Hematopoietic multipotent progenitor cell treated with erythropoietin and hydrocortisone succinate and interleukin-3 and kit ligand, for 6 days (in vitro differentiated cells): ENCODE results near the gene HDAC11.
A peak's percentile ranks its signal among the peaks of the same experiment; 100 is the strongest.
"Not testable (repeated sequence)": the region's sequence is repeated elsewhere in the genome, so short reads cannot be mapped to it uniquely, and the experiment has no call there.

Experiments used
- DNase-seq: peaks from one replicate; pipeline ENCODE4 v3.0.0-alpha.2; 2015

HDAC11 gene

DNA sequence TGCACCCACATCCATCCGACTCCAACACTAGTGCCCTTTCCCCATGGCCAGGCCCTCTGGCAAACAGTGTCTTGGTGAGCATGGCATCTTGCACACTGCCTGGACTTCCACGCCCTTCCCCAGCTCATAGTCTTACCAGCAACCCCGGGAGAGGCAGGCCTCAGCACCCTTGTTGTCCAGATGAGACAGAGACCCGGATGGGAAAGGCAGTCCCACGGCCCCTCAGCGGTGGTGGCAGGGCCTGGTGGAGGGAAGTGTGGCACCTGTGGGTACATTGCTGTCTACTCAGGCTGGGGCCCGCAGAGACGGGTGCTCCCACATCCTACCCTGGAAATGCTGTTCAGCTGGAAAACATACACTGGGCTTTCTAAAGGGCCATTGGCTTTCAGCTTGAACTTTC lies 28.4 kb downstream of the HDAC11 start:
- DNase-seq = no peak

DNA sequence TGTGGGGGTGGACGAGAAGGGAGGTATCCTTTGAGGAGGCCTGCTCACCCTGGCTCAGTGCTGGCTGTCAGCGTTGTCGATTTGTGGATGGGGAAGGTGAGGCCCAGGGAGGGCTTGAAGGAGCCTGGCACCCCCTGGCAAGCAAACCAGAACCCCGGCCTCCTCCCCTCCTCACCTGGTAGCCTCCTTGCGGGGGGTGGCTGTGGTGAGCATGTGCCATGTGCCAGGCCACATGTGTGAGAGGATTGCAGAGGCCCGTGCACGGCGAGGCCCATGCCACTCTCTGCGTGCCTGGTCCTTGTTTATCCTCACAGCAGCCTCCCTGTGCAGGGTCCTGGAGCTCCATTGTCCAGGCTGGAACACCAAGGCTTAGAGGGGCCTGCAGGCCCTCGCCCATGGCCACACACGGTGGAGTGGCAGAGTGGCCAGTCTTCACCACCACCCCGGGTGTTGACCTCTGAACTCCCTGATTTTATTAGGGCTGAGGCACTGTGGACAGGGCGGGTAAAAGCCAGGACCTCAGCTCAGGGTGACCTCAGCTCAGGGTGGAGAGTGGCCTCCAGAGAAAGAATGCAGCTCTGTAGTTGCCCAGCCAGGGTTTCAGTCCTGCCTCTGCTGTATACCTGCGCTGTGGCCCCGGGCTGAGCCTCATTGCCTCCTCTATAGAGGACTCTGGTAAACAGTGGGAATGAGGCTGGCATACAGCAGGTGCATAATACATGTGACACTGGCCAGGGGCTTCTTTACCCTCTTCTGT lies 29.1 kb downstream of the HDAC11 start:
- no peak for DNase-seq

DNA sequence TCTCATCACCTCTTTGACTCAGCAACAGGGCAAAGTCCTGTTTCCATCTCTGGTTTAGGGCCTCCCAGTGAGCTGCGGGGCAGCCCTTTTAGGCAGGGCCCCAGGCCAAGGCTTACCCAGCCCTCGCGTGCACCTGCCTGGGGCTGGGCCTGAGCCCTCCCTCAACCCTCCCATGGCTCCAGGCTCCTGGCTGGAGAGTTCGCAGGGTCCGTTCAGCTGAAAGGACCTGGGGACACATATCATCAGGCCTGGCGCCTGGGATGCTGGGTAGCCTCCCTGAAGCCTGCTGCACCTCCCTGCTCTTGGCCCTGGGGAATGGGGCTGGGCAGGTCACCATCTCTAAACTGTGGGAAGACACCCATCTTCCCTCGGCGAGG lies 29.7 kb downstream of the HDAC11 start:
- no peak for DNase-seq

DNA sequence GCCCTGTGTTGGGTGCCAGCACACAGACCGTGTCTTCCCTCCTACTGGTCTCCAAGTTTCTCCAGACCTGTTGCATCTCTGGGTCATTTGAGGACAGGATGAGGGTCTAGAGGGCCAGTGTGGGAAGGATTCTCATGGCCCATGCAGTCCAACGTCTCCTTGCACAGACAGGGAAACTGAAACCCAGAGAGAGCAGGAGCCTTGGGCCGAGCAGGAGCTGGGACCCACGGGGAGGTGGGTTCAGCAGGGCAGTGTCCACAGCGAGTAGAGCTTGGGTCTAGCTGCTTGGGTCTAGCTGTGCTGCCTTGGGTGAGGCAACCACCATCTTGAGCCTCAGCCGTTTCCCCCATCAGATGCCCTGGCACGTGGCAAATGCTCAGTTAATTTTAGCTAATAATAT lies 32.3 kb downstream of the HDAC11 start:
- DNase-seq = no peak

DNA sequence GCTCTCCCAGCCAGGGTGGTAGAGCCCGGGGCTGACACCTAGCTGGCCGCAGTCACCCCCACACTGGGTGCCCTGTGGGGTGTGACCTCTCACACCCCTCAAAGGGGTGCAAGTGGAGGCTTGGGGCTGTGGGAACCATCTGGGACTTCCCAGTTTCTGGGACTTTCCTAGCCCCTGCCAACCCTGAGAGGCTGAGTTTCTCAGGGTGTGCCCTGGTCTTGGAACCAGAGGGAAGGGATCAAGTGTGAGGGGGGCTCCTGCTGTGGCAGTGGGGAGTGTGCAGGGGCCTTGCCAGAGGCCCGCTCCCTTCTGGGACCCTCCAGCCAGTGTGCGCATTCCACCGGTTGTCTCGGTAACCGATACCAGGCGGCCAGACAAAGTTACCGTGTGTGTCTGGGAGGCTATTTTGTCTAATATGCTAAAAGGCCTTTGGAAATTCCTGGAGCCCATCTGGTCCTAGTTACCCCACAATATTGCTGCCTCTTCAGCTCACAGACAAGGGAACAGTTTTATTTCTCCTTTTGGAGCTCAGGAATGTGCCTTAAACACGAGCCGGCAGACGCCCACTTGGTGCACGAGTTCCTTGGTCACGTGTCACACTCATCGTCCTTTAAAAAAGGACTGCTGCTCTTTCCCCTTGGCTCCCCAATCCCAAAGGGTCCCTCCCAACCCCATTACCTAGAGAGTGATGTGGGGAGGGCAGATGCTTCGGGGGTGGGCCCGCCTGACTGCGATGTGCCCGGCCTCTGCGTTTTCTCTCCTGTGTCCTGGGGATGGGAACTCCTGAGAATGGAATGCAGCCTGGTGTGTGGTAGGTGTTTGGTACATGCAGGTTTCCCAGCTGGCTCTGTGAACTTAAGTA lies 33.2 kb downstream of the HDAC11 start:
- DNase-seq = no peak

DNA sequence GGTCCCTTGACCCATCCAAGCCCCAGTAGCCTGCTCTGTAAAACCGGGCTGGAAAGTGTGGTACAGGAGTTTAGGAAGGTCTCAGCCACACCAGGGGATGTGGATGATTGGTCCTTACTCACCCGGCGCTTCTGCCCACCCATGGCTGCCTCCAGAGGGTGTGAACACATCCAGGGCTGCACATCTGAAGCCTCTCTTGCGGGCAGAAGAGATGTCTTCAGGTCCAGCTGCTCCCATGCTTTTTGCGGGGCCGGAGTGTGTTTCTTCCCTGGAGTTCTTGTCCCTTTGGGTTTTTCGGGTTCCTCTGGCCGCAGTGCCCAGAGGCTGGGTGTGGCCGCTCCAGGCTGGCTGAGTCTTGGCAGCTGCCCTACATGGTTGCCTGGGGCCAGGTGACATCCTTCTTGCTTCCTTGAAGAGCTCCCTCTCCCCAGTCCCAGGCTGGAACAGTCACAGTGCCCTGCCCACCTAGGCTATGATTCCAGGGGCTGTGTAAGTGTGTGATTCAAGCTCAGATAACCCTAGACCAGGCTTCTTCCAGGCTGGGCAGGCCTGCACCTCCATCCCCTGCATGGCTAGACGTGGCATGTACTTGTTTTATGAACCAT lies 33.9 kb downstream of the HDAC11 start:
- no peak for DNase-seq

DNA sequence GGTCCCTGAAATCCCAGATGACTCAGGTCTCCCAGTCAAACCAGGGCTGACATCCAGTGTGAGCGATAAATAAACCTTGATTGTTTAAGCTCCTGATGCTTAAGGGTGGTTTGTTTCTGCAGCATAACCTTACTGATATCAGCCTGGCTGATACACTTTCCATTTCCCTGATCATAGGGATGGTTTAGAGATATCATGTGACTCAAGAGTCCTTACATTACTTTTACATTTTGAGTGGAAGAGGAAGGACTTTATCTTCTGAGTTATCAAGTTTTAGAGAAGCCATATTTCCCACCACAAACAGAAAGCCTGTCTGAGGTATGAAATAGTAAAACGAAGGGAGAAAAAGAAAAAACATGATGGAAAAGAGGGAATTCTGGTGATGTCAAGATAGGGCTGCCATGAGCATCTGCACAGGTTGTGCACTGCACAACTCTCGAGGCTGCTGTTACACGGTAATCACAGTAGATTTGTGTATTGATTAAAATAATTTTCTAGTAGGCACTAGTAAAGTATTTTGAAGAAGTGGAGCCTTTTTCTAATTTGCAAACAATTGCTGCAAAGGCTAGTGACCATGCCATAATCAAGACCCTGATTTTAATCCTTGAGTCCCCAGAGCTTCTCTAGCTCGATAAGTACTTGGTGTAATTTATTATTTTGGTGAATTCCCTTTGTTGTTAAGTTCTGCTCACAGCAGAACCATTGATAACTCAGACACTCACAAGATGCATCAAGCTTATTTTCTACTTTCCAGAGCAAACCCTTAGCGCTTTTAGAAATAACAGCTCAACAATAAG lies 34.7 kb downstream of the HDAC11 start:
- peak; percentile 48 for DNase-seq

DNA sequence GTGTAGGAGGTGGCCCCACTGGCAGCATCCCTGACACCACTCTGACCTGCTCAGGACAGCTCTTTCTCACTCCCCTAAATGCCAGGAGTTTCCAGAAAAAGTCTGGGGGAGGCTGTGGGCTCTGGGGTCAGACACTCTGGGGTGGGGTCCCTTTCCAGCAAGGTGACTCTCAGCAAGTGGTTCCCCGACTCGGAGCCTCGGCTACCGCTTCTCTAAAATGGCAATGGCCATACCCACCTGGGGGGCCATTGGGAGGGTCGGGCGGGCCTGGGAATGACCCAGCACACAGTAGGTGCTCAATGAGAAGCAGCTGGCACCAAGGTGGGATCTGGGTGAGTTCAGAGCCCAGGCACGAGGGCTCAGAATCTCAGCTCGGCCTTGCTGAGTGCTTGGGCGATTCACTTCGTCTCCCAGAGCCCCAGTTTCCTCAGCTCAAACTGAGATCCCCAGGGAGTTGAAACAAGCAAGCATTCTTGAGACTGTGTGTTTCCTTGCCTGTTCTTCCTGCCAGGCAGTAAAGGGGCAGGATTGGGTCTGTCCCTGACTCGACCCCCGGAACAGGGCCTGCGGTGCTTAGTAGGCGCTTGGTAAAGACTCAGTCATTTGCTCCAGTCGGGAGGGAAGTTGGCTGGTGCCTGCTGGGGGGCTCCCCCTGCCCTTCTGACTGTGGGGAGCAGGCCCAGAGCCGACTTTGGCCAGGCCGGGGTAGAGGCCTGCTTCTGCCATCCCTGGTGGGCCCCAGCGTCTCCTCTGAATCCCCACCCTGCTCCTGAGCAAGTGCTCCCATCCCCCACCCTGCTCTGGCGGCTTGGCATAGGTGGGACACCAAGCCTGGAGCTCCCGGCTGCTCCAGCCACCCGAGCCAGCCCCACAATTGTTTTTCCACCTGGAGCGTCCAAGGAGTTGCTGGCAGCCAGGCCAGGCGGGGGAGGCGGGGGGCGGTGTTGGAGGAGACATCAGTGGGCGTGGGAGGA lies 36.0 kb downstream of the HDAC11 start:
- no peak for DNase-seq

DNA sequence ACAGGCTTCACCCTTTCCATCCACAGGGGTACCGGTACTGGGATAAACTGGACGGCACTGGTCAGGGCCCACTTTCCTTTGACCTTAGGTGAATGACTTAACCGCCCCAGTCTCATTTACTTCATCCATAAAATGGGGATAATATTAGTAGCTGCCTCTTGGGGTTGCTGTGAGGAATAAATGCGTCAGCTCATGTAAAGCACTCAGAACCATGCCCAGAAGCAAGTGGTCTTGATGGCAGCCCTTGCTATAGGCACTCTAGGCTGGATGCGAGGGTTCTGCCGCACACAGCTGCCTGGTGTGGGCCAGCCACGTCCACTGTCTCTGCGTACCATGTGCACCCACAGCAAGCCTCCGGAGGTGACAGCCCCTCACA lies 36.6 kb downstream of the HDAC11 start:
- no peak for DNase-seq

DNA sequence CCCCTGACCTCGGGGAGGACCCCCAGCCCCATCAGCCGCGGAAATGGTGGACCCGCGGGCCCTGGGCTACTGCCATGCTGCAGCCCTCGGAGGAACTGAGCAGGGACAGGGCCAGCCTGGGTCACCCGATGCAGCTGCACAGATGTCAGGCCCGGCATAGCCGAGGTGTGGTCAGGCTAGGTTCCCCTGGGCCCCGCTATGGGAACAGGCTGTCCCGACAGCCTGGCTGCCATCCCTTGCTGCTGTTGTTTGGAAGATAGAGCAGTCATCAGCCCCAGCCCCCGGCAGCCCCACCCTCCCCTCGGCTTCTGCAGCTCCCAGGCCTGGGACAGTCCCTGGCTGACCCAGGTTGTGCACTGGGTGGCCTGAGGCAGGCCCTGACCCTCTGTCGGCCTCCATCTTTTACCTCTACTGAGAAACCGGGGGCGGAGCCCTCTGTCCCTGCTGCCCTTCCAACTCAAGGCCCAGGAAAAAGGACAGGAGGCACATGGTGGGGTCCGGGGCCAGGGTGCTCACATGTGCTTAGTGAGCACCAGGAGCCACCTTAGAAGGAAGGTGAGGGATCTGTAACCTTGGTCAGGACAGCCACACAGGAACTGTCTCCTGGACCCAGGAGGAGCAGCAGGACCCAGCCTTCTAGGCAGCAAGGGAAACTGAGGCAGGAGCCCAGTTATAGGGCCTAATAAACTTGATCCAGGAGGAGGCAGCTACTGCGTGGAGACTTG lies 37.3 kb downstream of the HDAC11 start:
- DNase-seq = no peak

DNA sequence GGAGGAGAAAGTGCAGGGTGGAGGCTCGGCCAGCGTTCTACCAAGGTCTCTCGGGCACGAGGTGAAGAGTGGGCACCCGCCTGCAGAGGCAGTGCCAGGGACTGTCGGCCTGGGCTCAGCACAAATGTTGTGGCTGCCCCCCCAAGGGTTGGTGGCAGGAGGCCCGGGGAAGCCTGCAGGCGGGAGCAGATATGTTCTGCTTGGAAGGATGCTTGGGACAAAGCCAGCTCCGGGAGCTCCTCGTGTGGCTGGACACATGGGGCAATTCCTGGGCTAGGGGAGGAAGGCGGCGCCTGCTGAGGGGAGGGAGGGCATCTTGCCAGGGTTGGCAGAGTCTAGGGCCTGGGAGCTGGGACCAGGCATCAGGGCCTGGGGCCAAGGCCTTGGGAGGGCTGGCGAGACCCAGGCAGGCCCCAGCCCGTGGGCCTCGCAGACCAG lies 38.4 kb downstream of the HDAC11 start:
- no peak for DNase-seq

DNA sequence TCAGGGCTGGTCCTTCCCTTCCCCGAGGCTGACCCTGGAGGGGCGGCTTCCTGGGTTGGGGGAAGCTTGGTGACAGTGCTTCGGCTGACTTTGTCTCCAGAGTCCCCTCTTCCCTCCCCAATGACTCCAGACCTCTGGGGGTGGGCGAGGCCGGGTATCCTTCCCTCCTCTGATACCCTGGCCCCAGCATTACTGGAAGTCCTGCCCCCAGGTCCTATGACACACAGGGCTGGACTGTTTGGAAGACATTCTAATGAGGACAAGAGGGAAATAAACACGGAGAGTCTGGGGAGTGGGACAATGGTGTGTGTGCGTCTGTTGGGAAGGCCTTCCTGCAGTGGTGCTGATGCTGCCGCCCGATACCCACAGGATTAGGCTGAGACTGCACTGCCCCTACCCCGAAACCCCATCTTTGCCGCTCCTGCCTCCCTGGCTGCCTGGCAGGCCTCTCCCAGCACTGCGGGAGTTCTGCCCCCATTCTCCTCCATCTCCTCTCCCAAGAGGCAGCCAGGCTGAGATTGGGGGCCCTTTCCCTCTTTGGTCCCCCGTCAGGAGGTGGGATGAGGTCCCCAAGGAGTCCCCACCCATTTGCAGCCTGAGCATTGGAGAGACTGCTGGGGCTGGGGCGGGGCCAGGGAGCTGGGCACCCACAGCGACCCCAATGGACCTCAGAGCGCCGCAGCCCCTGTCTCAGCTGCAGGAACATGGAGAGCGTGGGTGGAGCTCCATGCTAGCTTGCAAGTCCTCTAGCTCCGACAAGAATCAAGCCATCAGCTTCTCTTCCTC lies 39.1 kb downstream of the HDAC11 start:
- DNase-seq = no peak

DNA sequence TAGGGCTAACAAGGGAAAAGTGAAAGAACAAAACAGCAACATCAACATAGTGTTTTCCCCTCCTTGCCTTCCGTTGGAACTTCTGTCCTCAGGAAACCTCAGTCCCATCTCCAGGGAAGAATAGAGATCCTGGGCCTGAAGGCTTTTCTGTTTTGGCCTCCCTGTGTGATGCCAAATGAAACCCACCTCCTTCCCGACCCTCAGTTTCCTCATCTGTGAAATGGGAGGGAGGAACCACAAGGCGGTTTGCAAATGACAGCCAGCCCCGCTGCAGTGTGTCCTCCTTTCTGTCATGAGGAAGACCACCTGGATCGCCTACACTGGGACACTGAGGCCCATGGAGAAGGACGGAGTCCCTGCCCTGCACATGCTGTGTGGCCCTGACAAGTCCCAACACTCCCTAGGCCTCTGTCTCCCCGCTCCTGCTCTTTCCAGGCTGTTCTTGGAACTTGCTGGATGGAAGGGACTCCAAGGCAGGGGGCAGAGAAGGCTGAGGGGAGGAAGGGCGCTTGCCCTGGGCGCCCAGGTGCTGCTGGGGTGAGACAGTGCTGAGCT lies 40.3 kb downstream of the HDAC11 start:
- no peak for DNase-seq

DNA sequence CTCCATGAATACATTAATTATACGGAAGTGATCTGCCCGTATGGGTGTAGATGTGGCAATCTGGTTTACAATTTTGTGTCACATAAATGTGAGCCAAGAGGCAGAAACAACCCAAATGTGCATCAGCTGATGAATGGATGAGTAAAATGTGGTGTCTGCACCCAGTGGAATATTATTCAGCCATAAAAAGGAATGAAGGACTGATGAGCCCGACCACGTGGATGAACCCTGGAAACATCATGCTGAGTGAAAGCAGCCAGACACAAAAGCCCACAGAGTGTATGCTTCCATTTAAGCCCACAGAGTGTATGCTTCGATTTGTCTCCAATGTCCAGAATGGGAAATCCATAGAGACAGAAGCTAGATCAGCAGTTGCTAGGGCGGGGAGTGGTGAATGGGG lies 41.2 kb downstream of the HDAC11 start:
- no peak for DNase-seq

DNA sequence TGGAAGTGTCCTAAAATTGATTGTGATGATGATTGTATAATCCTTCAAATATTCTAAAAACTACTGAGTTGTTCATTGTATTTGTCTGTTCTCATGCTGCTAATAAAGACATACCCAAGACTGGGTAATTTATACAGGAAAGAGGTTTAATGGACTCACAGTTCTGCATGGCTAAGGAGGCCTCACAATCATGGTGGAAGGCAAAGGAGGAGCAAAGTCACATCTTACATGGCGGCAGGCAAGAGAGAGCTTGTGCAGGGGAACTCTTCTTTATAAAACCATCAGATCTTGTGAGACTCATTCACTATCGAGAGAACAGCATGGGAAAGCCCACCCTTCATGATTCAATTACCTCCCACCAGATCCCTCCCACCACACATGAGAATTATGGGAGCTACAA lies 41.6 kb downstream of the HDAC11 start:
- not testable (repeated sequence) for DNase-seq

DNA sequence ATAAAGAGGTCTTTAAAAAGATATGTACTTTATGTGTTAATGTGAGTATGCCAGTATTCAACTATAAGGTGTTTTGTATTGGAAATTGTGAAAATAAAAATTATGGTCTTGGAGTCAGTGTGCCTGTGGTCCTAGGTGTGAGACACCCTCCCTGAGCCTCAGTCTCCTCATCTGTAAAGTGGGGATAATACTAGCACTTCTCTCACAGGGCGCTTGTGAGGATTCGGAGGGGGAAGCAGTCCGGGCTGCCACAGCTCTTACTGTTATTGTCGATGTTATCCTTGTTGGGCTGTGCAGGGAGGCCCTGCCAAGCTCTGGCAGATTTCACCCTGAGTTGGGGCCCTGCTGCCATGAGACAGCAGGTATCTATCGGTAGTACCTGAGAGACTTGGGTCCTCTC lies 42.1 kb downstream of the HDAC11 start:
- no peak for DNase-seq

DNA sequence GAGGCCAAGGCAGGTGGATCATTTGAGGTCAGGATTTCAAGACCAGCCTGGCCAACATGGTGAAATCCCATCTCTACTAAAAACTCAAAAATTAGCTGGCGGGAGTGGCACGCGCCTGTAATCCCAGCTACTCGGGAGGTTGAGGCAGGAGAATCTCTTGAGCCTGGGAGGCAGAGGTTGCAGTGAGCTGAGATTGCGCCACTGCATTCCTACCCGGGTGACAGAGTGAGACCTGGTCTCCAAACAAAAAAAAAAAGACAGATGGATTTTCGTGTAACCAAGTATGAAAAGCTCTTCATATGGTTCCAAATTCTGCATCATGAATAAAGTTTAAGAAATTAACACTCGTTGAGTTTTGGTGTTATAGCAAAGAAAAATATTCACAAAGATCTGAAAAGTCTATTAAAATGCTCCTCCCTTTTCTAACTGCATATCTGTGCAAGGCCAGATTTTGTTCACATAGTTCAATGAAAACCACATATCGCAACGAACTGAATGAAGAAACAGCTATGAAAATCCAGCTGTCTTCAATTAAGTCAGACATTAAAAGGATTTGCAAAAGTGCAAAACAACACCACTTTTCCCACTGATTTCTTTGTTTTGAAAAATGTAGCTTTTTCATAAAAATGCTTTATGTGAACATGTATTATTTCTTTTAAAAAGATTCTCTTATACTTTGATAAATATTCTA lies 45.0 kb downstream of the HDAC11 start:
- no peak for DNase-seq

DNA sequence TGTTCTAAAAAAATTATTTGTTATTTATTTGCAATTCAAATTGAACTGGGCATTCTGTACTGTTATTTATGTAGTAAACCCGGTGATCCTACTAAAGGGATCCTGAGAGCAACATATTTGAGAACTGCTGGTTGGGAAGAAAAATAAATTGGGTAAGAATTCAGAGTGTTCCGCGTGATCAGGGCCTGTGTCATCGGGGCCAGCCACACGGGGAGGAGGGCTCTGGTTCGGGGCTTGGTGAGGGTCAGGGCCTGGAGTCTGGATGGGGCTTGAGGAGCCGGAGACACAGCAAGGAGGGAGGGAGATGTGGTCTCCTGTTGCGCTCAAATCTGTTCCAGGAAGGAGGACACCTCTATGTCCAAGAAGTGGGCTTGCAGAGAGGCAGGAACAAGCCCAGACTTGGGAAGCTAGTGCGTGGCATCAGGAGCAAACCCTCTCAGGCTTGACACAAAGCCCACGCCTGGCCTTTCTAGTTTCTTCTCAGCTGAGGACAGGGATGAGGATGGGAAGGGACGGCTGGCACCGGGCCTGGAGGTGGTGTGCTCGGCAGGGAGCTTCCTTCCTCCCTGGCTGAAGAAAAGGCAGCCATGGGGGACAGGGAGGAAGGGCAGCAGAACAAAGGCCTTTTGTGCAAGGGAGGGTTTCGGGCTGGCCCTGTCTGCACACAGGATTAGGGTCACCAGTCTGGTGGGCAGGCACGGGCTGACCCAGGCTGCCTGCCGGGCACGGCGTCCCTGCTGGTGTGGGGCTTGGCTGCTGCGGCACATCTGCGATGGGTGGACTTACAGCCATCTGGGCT lies 45.9 kb downstream of the HDAC11 start:
- no peak for DNase-seq

DNA sequence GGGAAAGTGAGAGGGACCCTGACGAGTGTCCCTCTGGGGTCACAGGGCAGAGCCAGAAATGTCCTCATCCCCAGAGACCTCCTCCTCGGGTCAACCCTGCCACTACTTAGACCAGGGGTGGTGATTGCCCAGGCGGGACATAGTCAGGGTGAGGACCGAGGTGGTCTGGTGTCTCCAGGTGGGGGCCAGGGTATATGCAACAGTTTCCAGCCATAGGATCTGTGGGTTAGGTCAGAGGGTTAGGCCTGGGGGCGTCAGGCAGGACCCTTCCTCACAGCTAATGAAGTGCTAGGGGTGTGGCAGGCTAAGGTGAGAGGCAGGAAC lies 46.5 kb downstream of the HDAC11 start:
- no peak for DNase-seq
